ENCODE results near the gene FADS3. TPM values are rescaled to one million over a fixed set of nuclear protein-coding genes. Genes with fewer than 3 reads are reported as not detected.
A peak's percentile ranks its signal among the peaks of the same experiment; 100 is the strongest.
"Not testable (repeated sequence)": the region's sequence is repeated elsewhere in the genome, so short reads cannot be mapped to it uniquely, and the experiment has no call there.

Gene FADS3
- polyA plus RNA-seq, 4 donors, result 12.7 to 21.9 (median 18.1) TPM

DNA sequence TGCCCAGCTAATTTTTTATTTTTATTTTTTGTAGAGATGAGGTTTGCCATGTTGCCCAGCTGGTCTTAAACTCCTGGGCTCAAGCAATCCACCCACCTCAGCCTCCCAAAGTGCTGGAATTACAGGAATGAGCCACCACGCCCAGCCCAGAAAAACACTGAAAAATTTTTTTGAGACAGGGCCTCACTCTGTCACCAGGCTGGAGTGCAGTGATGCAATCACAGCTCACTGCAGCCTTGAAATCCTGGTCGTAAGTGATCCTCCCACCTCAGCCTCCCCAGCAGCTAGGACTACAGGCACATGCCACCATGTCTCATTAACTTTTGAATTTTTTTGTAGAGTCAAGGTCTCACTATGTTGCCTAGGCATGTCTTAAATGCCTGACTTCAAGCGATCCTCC is 9.1 kb downstream of the FADS3 start:
- not testable (repeated sequence) for DNase-seq (ENCODE audit: low read depth in 4 of 4, low spot score in 3 of 4)

- no peak for DNase-seq (ENCODE audit: low read depth in 4 of 4, low spot score in 3 of 4)
Observed at GRCh38 chr11:61881397-61881796, 9.9 kb downstream of the FADS3 start.

- DNase-seq (ENCODE audit: low read depth in 4 of 4, low spot score in 3 of 4), result no peak
Observed at GRCh38 chr11:61880454-61880853, 10.9 kb downstream of the FADS3 start.

DNA sequence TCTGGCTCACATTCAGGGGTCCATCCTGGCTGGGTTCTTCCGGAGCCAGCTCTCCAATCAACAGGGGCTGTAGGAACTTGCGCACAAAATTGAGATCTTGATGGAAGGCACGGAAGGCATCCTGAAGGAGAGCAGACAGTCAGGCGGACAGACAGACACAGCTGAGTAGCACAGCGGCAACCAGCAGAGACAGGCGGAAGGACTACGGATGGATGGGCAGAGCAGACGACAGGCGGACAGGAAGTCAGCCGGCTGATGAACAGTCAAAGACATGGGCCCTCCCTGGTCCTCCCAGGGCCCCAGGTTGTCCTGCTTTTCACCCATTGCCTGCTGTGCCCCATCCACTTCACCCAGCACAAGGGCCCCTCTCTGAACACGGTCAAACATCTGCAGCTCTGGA is 11.3 kb downstream of the FADS3 start:
- no peak for DNase-seq (ENCODE audit: low read depth in 4 of 4, low spot score in 3 of 4)

DNA sequence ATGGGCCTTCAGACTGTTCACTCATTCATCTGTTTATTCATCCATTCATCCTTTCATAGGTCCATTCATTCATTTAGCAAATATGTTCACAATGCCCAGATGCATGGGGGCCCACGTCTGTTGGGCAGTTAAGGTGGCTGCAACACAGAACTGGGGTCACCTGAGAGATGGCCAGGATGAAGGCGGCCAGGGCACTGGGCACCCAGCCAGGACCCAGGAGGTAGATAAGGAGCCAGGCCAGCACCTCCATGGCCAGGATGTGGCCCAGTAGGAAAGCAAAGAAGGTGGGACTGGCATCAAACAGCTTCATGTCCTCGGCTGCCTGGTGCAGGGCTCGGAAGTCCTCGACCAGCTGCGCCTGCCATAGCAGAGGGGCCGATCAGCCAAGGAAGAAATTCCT is 12.2 kb downstream of the FADS3 start:
- DNase-seq (ENCODE audit: low read depth in 4 of 4, low spot score in 3 of 4), result no peak

GRCh38 chr11:61875698-61876097 is 15.6 kb downstream of the FADS3 start:
- DNase-seq (ENCODE audit: low read depth in 4 of 4, low spot score in 3 of 4), result no peak

GRCh38 chr11:61874853-61875252 is 16.5 kb downstream of the FADS3 start:
- no peak for DNase-seq (ENCODE audit: low read depth in 4 of 4, low spot score in 3 of 4)

DNA sequence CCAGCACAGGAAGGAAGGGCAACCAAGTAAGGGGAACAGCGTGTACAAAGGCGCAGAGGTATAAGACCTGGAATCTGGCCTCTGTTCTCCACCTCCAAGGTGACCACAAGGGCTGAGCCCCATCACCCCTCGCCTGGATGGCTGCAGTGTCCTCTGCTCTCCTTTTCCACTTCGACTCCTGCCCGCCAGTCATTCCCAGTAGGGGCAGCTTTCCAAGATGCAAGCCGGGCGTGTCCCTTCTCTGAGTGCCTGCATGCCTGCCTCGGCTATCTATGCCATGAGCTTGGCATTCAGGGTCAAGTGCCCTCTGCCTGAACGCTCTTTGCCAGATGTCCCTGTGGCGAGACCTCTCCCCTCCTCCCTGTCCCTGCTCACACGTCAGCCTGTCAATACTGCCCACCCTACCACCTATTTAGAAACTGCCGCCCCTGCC is 17.0 kb downstream of the FADS3 start:
- no peak for DNase-seq (ENCODE audit: low read depth in 4 of 4, low spot score in 3 of 4)

GRCh38 chr11:61873588-61874376 is 17.6 kb downstream of the FADS3 start:
- no peak for DNase-seq (ENCODE audit: low read depth in 4 of 4, low spot score in 3 of 4)

- no peak for DNase-seq (ENCODE audit: low read depth in 4 of 4, low spot score in 3 of 4)
Observed at GRCh38 chr11:61872935-61873565, 18.3 kb downstream of the FADS3 start.

- DNase-seq (ENCODE audit: low read depth in 4 of 4, low spot score in 3 of 4), result peak; percentile 31 to 49 (median 34)
Observed at GRCh38 chr11:61871158-61871597, 20.2 kb downstream of the FADS3 start.

DNA sequence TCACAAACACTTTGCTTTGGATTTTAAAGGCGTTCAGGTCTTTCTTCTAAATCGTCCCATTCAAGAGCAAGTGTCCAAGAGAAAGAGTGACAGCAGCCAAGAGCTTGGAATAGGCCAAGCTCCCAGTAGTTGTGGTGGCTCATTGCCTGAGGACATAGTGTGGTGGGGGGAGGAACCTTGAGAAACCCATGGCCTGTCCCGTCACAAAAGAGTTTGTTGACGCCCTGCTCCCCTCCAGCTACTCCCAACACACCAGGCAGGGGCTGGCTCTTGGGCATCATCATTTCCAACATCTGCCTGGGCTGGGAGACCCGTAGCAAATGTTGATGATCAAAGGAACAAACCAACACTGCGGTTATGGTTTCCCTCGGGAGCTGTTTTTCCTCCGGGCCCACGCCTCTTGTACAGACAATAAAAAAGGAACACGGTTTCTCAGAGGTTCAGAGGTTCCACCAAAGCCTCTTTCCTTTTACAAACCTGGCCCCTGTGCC is 20.8 kb downstream of the FADS3 start:
- no peak for DNase-seq (ENCODE audit: low read depth in 4 of 4, low spot score in 3 of 4)

DNA sequence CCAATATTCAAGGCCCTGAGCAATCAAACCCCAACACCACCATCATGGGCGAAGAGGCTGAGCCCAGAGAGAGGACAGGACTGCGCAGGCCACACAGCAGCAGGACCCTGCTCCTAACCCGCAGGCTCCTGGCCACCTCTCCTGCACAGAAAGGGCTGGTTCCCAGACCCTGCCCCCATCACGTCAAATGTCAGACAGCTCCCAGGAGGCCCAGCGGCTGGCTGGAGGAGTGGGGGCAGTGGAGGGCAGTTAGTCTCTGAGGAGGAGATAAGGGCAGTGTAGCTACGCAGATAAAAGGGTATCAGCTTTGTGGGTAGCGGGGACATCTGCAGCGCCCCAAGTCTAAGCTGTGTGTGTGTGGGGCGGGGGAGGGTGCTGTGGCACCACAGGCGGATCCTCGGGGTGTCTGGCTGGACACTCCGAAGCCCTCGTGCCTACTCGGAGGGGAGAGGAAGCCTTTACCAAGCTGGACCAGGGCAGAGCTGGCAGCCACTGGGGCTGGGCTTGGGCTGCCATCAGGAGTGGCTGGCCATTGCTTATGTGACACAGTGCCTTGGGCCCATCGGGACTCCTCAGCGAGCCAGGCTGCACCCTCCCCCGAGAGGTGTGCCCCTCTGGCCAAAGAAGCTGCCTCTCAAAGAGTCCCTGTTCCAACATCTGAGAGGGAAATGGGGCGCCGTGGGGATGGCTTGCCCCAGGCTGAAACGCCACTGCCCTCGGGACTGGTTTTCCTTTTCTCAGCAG is 21.5 kb downstream of the FADS3 start:
- no peak for DNase-seq (ENCODE audit: low read depth in 4 of 4, low spot score in 3 of 4)

- no peak for DNase-seq (ENCODE audit: low read depth in 4 of 4, low spot score in 3 of 4)
Observed at GRCh38 chr11:61869429-61869707, 22.0 kb downstream of the FADS3 start.

GRCh38 chr11:61868571-61869428 is 22.5 kb downstream of the FADS3 start:
- no peak for DNase-seq (ENCODE audit: low read depth in 4 of 4, low spot score in 3 of 4)

DNA sequence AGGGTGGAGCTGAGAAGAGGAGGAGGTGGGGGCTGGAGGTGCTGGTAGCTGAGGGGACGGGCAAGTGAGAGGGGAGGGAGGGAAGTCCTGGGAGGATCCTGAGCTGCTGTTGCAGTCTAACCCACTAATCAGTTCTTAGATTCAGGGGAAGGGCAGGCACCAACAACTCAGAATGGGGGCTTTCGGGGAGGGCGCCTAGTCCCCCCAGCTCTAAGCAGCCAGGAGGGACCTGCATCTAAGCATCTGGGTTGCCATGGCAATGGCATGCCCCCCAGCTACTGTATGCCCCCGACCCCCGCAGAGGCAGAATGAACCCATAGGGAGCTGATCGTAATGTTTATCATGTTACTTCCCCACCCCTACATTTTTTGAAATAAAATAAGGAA is 24.4 kb downstream of the FADS3 start:
- DNase-seq (ENCODE audit: low read depth in 4 of 4, low spot score in 3 of 4), result no peak

DNA sequence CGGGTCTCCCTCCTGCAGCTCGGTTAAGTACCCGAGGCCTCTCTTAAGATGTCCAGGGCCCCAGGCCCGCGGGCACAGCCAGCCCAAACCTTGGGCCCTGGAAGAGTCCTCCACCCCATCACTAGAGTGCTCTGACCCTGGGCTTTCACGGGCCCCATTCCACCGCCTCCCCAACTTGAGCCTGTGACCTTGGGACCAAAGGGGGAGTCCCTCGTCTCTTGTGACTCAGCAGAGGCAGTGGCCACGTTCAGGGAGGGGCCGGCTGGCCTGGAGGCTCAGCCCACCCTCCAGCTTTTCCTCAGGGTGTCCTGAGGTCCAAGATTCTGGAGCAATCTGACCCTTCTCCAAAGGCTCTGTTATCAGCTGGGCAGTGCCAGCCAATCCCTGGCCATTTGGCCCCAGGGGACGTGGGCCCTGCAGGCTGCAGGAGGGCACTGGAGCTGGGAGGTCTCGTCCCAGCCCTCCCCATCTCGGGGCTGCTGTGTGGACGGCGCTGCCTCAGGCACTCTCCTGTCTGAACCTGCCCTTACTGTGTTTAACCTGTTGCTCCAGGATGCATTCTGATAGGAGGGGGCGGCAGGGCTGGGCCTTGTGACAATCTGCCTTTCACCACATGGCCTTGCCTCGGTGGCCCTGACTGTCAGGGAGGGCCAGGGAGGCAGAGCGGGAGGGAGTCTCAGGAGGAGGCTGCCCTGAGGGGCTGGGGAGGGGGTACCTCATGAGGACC is 25.0 kb downstream of the FADS3 start:
- no peak for DNase-seq (ENCODE audit: low read depth in 4 of 4, low spot score in 3 of 4)

DNA sequence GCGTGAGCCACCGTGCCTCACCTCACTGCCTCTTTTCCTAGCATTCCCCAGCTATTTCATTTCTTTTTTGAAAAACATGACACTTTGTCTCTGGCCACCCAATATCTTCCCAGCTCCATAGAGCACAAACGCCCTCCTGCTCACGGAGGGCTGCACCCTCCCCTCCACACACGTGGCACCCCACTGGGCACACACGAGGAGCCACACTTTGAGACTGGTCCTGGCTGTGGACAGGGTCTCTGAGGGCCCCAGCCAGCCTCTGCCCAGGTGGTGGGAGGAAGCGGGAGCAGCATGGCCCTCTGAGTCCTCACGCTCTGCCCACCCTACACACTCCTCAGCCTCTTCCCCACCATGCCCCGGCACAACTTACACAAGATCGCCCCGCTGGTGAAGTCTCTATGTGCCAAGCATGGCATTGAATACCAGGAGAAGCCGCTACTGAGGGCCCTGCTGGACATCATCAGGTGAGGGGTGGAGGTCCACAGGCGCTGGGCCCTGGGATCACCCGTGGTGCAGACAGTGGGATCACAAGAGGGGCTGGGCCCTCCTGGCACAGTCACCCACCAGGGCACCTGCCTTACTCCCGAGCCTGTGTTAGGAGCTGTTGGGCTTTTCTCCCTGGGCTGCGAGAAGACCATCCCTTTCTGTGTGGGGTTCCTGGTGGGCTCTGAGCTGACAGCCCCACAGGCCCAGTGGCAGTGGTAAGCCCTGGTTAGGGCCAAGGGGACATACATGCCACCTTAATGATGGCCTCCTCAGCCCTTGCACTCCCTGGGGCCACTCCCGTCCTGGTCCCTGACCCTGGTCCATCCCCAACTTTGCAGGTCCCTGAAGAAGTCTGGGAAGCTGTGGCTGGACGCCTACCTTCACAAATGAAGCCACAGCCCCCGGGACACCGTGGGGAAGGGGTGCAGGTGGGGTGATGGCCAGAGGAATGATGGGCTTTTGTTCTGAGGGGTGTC is 26.2 kb downstream of the FADS3 start:
- DNase-seq (ENCODE audit: low read depth in 4 of 4, low spot score in 3 of 4), result no peak

GRCh38 chr11:61863548-61864081 is 27.7 kb downstream of the FADS3 start:
- no peak for DNase-seq (ENCODE audit: low read depth in 4 of 4, low spot score in 3 of 4)

Measured in left renal pelvis (tissue), 4 donors.